GM06990 (cell line): ENCODE measurements around the gene KANTR.

Source experiments
- DNase-seq: peaks from one replicate; pipeline ENCODE4 v3.0.0-alpha.2; 2011; ENCODE audit not compliant: insufficient read length; ENCODE audit errors: extremely low read depth
- H3K27me3 ChIP-seq: replicated peaks from 2 replicates; pipeline ENCODE4 v1.6.0; 2011; ENCODE audit warnings: low read length; ENCODE audit not compliant: control insufficient read depth, insufficient read depth
- H3K36me3 ChIP-seq: 2 replicates; pipeline ENCODE4 v1.5.1; 2011; ENCODE audit warnings: low read length; ENCODE audit not compliant: control insufficient read depth, insufficient read depth
- H3K4me3 ChIP-seq: replicated peaks from 2 replicates; pipeline ENCODE4 v1.5.1; 2011; ENCODE audit warnings: low read depth, mild to moderate bottlenecking, control low read depth, low read length
- CTCF ChIP-seq: IDR thresholded peaks from 2 replicates; pipeline ENCODE4 v1.5.1; 2011; ENCODE audit warnings: low read length, control low read depth, mild to moderate bottlenecking, inconsistent platforms; ENCODE audit not compliant: insufficient read depth, poor library complexity, severe bottlenecking

Gene KANTR

GRCh38 chrX:53077207-53078197 lies 16.4 kb upstream of the KANTR start:
- peak; percentile 53 for TF ChIP-seq CTCF
- no peak for DNase-seq
- Histone ChIP-seq H3K27me3 (no peaks in the 10 kb centered on the region), H3K4me3 (no peak overlapping the region), H3K36me3 (no peaks in the 10 kb centered on the region)

- no peak for TF ChIP-seq CTCF
- Histone ChIP-seq H3K36me3 (no peaks in the 10 kb centered on the region), H3K27me3 (no peaks in the 10 kb centered on the region), H3K4me3 (no peak overlapping the region)
- no peak for DNase-seq
Observed at GRCh38 chrX:53078943-53079342, 15.0 kb upstream of the KANTR start.

GRCh38 chrX:53080628-53081580 lies 13.0 kb upstream of the KANTR start:
- no peak for TF ChIP-seq CTCF
- peak overlapping the region; percentile 33 for H3K4me3 ChIP-seq

GRCh38 chrX:53081925-53082772 lies 11.8 kb upstream of the KANTR start, which contains the start of gene TSPYL2:
Gene TSPYL2, plus strand, starts transcription at chrX:53082367. Its CDS starts 132 bp downstream, at chrX:53082499.
- peak within 1 kb of the TSS; percentile 74 for H3K4me3 ChIP-seq
- TF ChIP-seq CTCF: no peak
- peaks cover 2% of the 10 kb centered on the region for H3K36me3 ChIP-seq
- peak; percentile 97 for DNase-seq
- no peaks in the 10 kb centered on the region for H3K27me3 ChIP-seq

More at GRCh38 chrX:53080628-53081580, 13.0 kb upstream of the KANTR start:
- no peak for DNase-seq
- Histone ChIP-seq H3K36me3 (peaks cover 2% of the 10 kb centered on the region), H3K27me3 (no peaks in the 10 kb centered on the region)
